ENCODE results near the gene LCN6.

DNA sequence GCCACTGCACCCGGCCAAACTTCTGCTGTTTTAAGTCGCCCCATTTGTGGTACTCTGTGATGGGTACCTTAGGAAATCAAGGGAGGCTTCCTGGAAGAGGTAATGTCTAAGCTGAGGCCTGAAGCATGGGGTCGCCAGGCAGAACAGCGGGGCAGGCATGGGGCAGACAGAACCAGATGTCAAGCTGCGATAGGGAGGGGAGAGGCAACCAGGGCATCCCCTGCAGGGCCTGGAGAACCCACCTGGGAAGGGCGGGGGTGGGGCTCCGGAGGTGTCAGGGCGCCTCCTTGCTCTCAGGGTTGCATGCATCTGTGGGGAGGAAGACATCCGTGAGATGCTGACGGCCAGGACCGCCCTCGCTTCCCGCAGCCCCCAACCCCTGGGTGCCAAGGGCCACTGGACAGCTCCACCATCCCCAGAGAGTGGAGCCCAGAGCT is 13.2 kb upstream of the LCN6 start:
- TF ChIP-seq, protein P1, sequence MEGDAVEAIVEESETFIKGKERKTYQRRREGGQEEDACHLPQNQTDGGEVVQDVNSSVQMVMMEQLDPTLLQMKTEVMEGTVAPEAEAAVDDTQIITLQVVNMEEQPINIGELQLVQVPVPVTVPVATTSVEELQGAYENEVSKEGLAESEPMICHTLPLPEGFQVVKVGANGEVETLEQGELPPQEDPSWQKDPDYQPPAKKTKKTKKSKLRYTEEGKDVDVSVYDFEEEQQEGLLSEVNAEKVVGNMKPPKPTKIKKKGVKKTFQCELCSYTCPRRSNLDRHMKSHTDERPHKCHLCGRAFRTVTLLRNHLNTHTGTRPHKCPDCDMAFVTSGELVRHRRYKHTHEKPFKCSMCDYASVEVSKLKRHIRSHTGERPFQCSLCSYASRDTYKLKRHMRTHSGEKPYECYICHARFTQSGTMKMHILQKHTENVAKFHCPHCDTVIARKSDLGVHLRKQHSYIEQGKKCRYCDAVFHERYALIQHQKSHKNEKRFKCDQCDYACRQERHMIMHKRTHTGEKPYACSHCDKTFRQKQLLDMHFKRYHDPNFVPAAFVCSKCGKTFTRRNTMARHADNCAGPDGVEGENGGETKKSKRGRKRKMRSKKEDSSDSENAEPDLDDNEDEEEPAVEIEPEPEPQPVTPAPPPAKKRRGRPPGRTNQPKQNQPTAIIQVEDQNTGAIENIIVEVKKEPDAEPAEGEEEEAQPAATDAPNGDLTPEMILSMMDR (IDR thresholded peaks at IDR 0.05), result no peak
- no peak for TF ChIP-seq POLR2A (IDR thresholded peaks at IDR 0.05)
- TF ChIP-seq POLR2AphosphoS5 (IDR thresholded peaks at IDR 0.05), result no peak
